Raji (cell line): ENCODE measurements around the gene MMP28.

Source experiments
- POLR2A ChIP-seq: IDR thresholded peaks from 2 replicates; pipeline ENCODE4 v1.6.1; 2011; ENCODE audit warnings: low read depth, low read length, control low read depth; ENCODE audit not compliant: insufficient read depth

Gene MMP28

GRCh38 chr17:35764123-35764991 is 31.1 kb downstream of the MMP28 start:
- peak; percentile 35; the same call in 1 of the 2 replicates for TF ChIP-seq POLR2A

GRCh38 chr17:35763767-35764122 is 31.7 kb downstream of the MMP28 start:
- TF ChIP-seq POLR2A, result no peak

- no peak for TF ChIP-seq POLR2A
Measured at GRCh38 chr17:35761601-35762000, 33.8 kb downstream of the MMP28 start.

GRCh38 chr17:35760587-35760986 is 34.9 kb downstream of the MMP28 start, which contains the start of gene C17orf50:
C17orf50 (plus strand) TSS chr17:35760887; CDS start chr17:35760942, 55 bp downstream.
- no peak for TF ChIP-seq POLR2A

GRCh38 chr17:35757243-35757642 is 38.2 kb downstream of the MMP28 start:
- no peak for TF ChIP-seq POLR2A

- no peak for TF ChIP-seq POLR2A
Measured at GRCh38 chr17:35752945-35753764, 42.3 kb downstream of the MMP28 start, which contains the start of gene GAS2L2. GAS2L2 (minus strand) TSS chr17:35753239; CDS start chr17:35752850, 389 bp downstream.

GRCh38 chr17:35752471-35752870 is 43.0 kb downstream of the MMP28 start:
- no peak for TF ChIP-seq POLR2A

- TF ChIP-seq POLR2A, result no peak
Measured at GRCh38 chr17:35750526-35751395, 44.7 kb downstream of the MMP28 start.

- no peak for TF ChIP-seq POLR2A
Measured at GRCh38 chr17:35749560-35750412, 45.7 kb downstream of the MMP28 start.

- no peak for TF ChIP-seq POLR2A
Measured at GRCh38 chr17:35748979-35749378, 46.5 kb downstream of the MMP28 start.

GRCh38 chr17:35748341-35748841 is 47.0 kb downstream of the MMP28 start:
- no peak for TF ChIP-seq POLR2A

GRCh38 chr17:35747540-35748017 is 47.9 kb downstream of the MMP28 start:
- no peak for TF ChIP-seq POLR2A

- no peak for TF ChIP-seq POLR2A
Measured at GRCh38 chr17:35745749-35746320, 49.6 kb downstream of the MMP28 start.

- no peak for TF ChIP-seq POLR2A
Measured at GRCh38 chr17:35745246-35745645, 50.2 kb downstream of the MMP28 start.

- TF ChIP-seq POLR2A, result no peak
Measured at GRCh38 chr17:35744830-35745229, 50.6 kb downstream of the MMP28 start.
